Measurements from ENCODE around the gene CTDSP2. TPM values are rescaled to one million over a fixed set of nuclear protein-coding genes. Genes with fewer than 3 reads are reported as not detected.

The CTDSP2 gene
- polyA plus RNA-seq, 1 of the 3 experiments (the other 2 are of a cell fraction) = 119 TPM

- H3K4me3 ChIP-seq (ENCODE audit: low read depth in 2 of 2, low read length in 1 of 2) = no peak overlapping the region
- peaks cover 0 to 20% of the 10 kb centered on the region in 2 experiments; a peak in 2 of 4 replicates for H3K4me1 ChIP-seq (ENCODE audit: control insufficient read depth in 1 of 2, insufficient read depth in 2 of 2, low read depth in 1 of 2, low read length in 1 of 2)
- H4K20me1 ChIP-seq (ENCODE audit: insufficient read depth) = no peaks in the 10 kb centered on the region
- DNase-seq = peak; percentile 67
- H3K4me2 ChIP-seq = no peak overlapping the region
- peaks cover 10% of the 10 kb centered on the region for H3F3A ChIP-seq (replicated peaks; ENCODE audit: insufficient read depth)
- H3K79me2 ChIP-seq (ENCODE audit: insufficient read depth) = no peaks in the 10 kb centered on the region
- H3K27me3 ChIP-seq (ENCODE audit: insufficient read depth) = no peaks in the 10 kb centered on the region
- no peak overlapping the region for H3K9ac ChIP-seq
- CTCF ChIA-PET = interaction anchor here (0.9 to 10.2 kb wide), 11 partner anchors 11 to 89 kb away, joined by 3 to 96 read pairs (median 5); partner anchors contain the start of gene TSFM
- WGBS (ENCODE audit: low lambda C conversion rate) = 43% methylated on average over 3 of the region's 3 CpGs
- H2AFZ ChIP-seq (ENCODE audit: low read depth) = no peak overlapping the region
- H3K36me3 ChIP-seq (replicated peaks in 1 of 2; ENCODE audit: control insufficient read depth in 1 of 2, insufficient read depth in 2 of 2, low read length in 1 of 2) = peaks cover 18 to 24% of the 10 kb centered on the region in 2 experiments
- no peaks in the 10 kb centered on the region for H3K9me3 ChIP-seq
- H3K9me2 ChIP-seq = no peaks in the 10 kb centered on the region
- no peak overlapping the region; a peak in 1 of 4 replicates for H3K27ac ChIP-seq (ENCODE audit: low read depth in 2 of 2, low read length in 1 of 2)
- POLR2A ChIA-PET = interaction anchor here (1.4 kb wide), 1 partner anchor 8 kb away, joined by 4 read pairs; no protein-coding TSS in a partner anchor
- TF ChIP-seq USF2 (IDR thresholded peaks at IDR 0.05; ENCODE audit: borderline replicate concordance, low read depth, low read length) = no peak
- no peak for TF ChIP-seq GABPA (IDR thresholded peaks at IDR 0.05; ENCODE audit: low read depth)
- TF ChIP-seq MXI1 (IDR thresholded peaks at IDR 0.05; ENCODE audit: low read depth, low read length) = peak; percentile 37; the same call in 1 of the 2 replicates
- no peak for TF ChIP-seq CTCF (IDR thresholded peaks at IDR 0.05)
- no peak for TF ChIP-seq IRF3 (IDR thresholded peaks at IDR 0.05; ENCODE audit: low read depth, low read length)
- TF ChIP-seq ZBTB33 (IDR thresholded peaks at IDR 0.05; ENCODE audit: borderline replicate concordance, low read depth) = no peak
- peak; percentile 19; the same call in 1 of the 2 replicates for TF ChIP-seq POLR2AphosphoS5 (IDR thresholded peaks at IDR 0.05; ENCODE audit: low read depth, low read length)
- TF ChIP-seq JUND (IDR thresholded peaks at IDR 0.05) = no peak
- TF ChIP-seq TEAD4 (IDR thresholded peaks at IDR 0.05; ENCODE audit: borderline replicate concordance, insufficient read depth) = no peak
- TF ChIP-seq EP300 (IDR thresholded peaks at IDR 0.05; ENCODE audit: borderline replicate concordance in 1 of 2, low read depth in 1 of 2, low read length in 1 of 2) = peak in 1 of 2 experiments; percentile 58; a peak in 2 of 4 replicates
- no peak for TF ChIP-seq RFX5 (IDR thresholded peaks at IDR 0.05; ENCODE audit: low read length)
- TF ChIP-seq EZH2phosphoT487 (IDR thresholded peaks at IDR 0.05; ENCODE audit: borderline replicate concordance, low read depth) = no peak
- TF ChIP-seq FOXJ3 (CRISPR knock-in tag; IDR thresholded peaks at IDR 0.05) = no peak
- peak; percentile 93 for TF ChIP-seq GATA2 (CRISPR knock-in tag; IDR thresholded peaks at IDR 0.05)
- TF ChIP-seq SMC3 (IDR thresholded peaks at IDR 0.05; ENCODE audit: low read depth, low read length) = no peak
- TF ChIP-seq TCF12 (IDR thresholded peaks at IDR 0.05) = peak; percentile 29; the same call in 1 of the 2 replicates
- TF ChIP-seq NFIC (IDR thresholded peaks at IDR 0.05; ENCODE audit: borderline replicate concordance) = peak; percentile 32; the same call in 1 of the 2 replicates
- TF ChIP-seq TAF1 (IDR thresholded peaks at IDR 0.05; ENCODE audit: borderline replicate concordance, low read depth, low read length) = no peak
- no peak for TF ChIP-seq CHD2 (IDR thresholded peaks at IDR 0.05; ENCODE audit: low read length, partially characterized antibody)
- TF ChIP-seq FOXM1 (IDR thresholded peaks at IDR 0.05; ENCODE audit: low read depth) = no peak
- TF ChIP-seq MAX (IDR thresholded peaks at IDR 0.05; ENCODE audit: low read depth) = no peak
- TF ChIP-seq YY1 (IDR thresholded peaks at IDR 0.05; ENCODE audit: low read depth) = no peak
- TF ChIP-seq MEF2A (IDR thresholded peaks at IDR 0.05; ENCODE audit: borderline replicate concordance, low read depth) = no peak
These were observed 30.3 kb downstream of the CTDSP2 start for GRCh38 chr12:57816001-57816854.
